ENCODE results near the gene ENDOG. TPM values are rescaled to one million over a fixed set of nuclear protein-coding genes. Genes with fewer than 3 reads are reported as not detected.
A peak's percentile ranks its signal among the peaks of the same experiment; 100 is the strongest.

ENDOG gene
- total RNA-seq, 2 donors from 2014 or later = 29.9 to 87.2 TPM

- H3K36me3 ChIP-seq = peaks cover 0 to 6% of the 10 kb centered on the region in 2 donors
- DNase-seq (ENCODE audit: low spot score) = no peak
- no peaks in the 10 kb centered on the region for H3K27me3 ChIP-seq (replicated peaks; ENCODE audit: insufficient read depth)
- TF ChIP-seq POLR2AphosphoS5 (IDR thresholded peaks at IDR 0.05) = no peak
- TF ChIP-seq CTCF (IDR thresholded peaks at IDR 0.05) = no peak
- TF ChIP-seq POLR2A (IDR thresholded peaks at IDR 0.05) = no peak
- no peaks in the 10 kb centered on the region for H3K4me1 ChIP-seq (replicated peaks)
- 79% methylated on average over 8 of the region's 8 CpGs for WGBS
- no peak overlapping the region for H3K27ac ChIP-seq
- intact Hi-C loops (cut with DNase I) = no loop called here
- H3K9me3 ChIP-seq = no peaks in the 10 kb centered on the region
- H3K4me3 ChIP-seq = no peak overlapping the region
Measured at GRCh38 chr9:128798896-128799295, 19.4 kb upstream of the ENDOG start.

GRCh38 chr9:128800061-128800460 is 18.2 kb upstream of the ENDOG start:
- no peak for DNase-seq (ENCODE audit: low spot score)
- Histone ChIP-seq H3K4me1 (replicated peaks) (no peaks in the 10 kb centered on the region), H3K4me3 (no peak overlapping the region), H3K27ac (no peak overlapping the region), H3K27me3 (replicated peaks; ENCODE audit: insufficient read depth) (no peaks in the 10 kb centered on the region), H3K36me3 (peaks cover 0 to 6% of the 10 kb centered on the region in 2 donors), H3K9me3 (no peaks in the 10 kb centered on the region)
- WGBS = 91% methylated on average over 7 of the region's 7 CpGs
- intact Hi-C loops (cut with DNase I) = no loop called here
- TF ChIP-seq CTCF (IDR thresholded peaks at IDR 0.05) (no peak), POLR2A (IDR thresholded peaks at IDR 0.05) (no peak), POLR2AphosphoS5 (IDR thresholded peaks at IDR 0.05) (no peak)

- no peak overlapping the region for H3K4me3 ChIP-seq
- H3K4me1 ChIP-seq (replicated peaks) = no peaks in the 10 kb centered on the region
- H3K27ac ChIP-seq = peak overlapping the region in 1 of 2 donors; percentile 55
- no peak for TF ChIP-seq POLR2A (IDR thresholded peaks at IDR 0.05)
- peak; percentile 78 for TF ChIP-seq POLR2AphosphoS5 (IDR thresholded peaks at IDR 0.05)
- TF ChIP-seq CTCF (IDR thresholded peaks at IDR 0.05) = peak in 1 of 4 experiments; percentile 13
- peaks cover 8 to 14% of the 10 kb centered on the region in 2 donors for H3K36me3 ChIP-seq
- intact Hi-C loops (cut with DNase I) = no loop called here
- no peaks in the 10 kb centered on the region for H3K27me3 ChIP-seq (replicated peaks; ENCODE audit: insufficient read depth)
- WGBS = 77% methylated on average over 4 of the region's 4 CpGs
- no peaks in the 10 kb centered on the region for H3K9me3 ChIP-seq
- DNase-seq (ENCODE audit: low spot score) = no peak
Measured at GRCh38 chr9:128802482-128802881, 15.8 kb upstream of the ENDOG start.

- Histone ChIP-seq H3K9me3 (no peaks in the 10 kb centered on the region), H3K4me3 (no peak overlapping the region), H3K27me3 (replicated peaks; ENCODE audit: insufficient read depth) (no peaks in the 10 kb centered on the region), H3K4me1 (replicated peaks) (no peaks in the 10 kb centered on the region), H3K27ac (no peak overlapping the region), H3K36me3 (peaks cover 8 to 19% of the 10 kb centered on the region in 2 donors)
- intact Hi-C loops (cut with DNase I) = no loop called here
- WGBS = 87% methylated on average over 14 of the region's 14 CpGs
- DNase-seq (ENCODE audit: low spot score) = no peak
- no peak for TF ChIP-seq CTCF (IDR thresholded peaks at IDR 0.05)
- TF ChIP-seq POLR2A (IDR thresholded peaks at IDR 0.05) = no peak
- no peak for TF ChIP-seq POLR2AphosphoS5 (IDR thresholded peaks at IDR 0.05)
Measured at GRCh38 chr9:128805661-128806060, 12.6 kb upstream of the ENDOG start.

- no peak for DNase-seq (ENCODE audit: low spot score)
- intact Hi-C loops (cut with DNase I) = no loop called here
- Histone ChIP-seq H3K9me3 (no peaks in the 10 kb centered on the region), H3K27ac (no peak overlapping the region), H3K4me1 (replicated peaks) (no peaks in the 10 kb centered on the region), H3K27me3 (replicated peaks; ENCODE audit: insufficient read depth) (no peaks in the 10 kb centered on the region), H3K4me3 (no peak overlapping the region), H3K36me3 (peaks cover 8 to 19% of the 10 kb centered on the region in 2 donors)
- 92% methylated on average over 13 of the region's 14 CpGs for WGBS
- TF ChIP-seq POLR2AphosphoS5 (IDR thresholded peaks at IDR 0.05) (no peak), POLR2A (IDR thresholded peaks at IDR 0.05) (no peak), CTCF (IDR thresholded peaks at IDR 0.05) (no peak)
Measured at GRCh38 chr9:128807827-128808226, 10.5 kb upstream of the ENDOG start.
